ENCODE data around the gene FHL3. TPM values are rescaled to one million over a fixed set of nuclear protein-coding genes. Genes with fewer than 3 reads are reported as not detected.

Gene FHL3
- total and polyA plus RNA-seq, 11 donors: 4.6 to 27.0 (median 11.8) TPM

DNA sequence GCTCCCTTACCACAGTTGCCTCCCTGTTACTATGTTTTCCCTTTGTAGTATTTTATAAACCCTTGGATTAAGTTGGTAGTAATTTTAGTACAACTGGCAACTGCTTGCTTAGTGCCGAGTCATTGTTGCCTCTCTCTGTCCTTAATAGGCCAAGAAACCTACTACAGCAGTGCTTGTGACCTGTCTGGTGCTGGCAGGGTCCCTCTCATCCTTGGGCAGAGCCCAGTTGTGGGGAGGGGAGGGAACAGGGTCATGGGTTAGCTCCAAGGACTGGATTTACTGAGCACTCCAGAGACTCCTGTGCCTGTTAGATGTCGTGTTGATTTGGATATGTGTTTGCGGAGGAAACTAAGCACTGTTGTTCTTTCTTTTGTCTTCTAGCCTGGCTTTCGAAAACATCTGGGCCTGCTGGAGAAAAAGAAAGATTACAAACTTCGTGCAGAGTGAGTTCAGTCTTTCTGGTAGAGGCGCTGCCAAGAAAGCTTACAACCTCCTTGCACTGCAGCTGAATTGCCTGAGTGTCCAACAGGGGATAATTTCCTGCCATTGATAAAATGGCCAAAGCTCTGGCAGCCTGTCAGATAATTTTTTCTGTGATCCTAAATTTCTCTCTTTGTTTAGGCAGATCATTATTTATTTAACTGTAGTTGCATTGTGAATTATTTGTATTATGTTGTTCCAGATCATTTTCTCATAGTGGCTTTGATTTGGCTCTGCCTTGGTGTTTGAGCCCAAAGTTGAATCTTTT is 10.8 kb upstream of the FHL3 start:
- ATAC-seq (peak in 3 of 4 donors; percentile 23 to 46 (median 27)), DNase-seq (peak in 2 of 5 donors; percentile 40 to 44)
- H3K4me3 ChIP-seq: peak overlapping the region in 1 of 12 donors; percentile 26
- H3K9me3 ChIP-seq: no peaks in the 10 kb centered on the region
- intact Hi-C loops (cut with DNase I): loop anchor here in 3 of 10 donors (1.0 to 2.0 kb wide), 2 partner anchors 25 to 26 kb away; partner anchors contain the start of gene SF3A3 (in 3 of the 3)
- 12 to 32% (median 16%) methylated on average over 6 of the region's 6 CpGs for WGBS, 4 donors
- TF ChIP-seq, protein P1, sequence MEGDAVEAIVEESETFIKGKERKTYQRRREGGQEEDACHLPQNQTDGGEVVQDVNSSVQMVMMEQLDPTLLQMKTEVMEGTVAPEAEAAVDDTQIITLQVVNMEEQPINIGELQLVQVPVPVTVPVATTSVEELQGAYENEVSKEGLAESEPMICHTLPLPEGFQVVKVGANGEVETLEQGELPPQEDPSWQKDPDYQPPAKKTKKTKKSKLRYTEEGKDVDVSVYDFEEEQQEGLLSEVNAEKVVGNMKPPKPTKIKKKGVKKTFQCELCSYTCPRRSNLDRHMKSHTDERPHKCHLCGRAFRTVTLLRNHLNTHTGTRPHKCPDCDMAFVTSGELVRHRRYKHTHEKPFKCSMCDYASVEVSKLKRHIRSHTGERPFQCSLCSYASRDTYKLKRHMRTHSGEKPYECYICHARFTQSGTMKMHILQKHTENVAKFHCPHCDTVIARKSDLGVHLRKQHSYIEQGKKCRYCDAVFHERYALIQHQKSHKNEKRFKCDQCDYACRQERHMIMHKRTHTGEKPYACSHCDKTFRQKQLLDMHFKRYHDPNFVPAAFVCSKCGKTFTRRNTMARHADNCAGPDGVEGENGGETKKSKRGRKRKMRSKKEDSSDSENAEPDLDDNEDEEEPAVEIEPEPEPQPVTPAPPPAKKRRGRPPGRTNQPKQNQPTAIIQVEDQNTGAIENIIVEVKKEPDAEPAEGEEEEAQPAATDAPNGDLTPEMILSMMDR (IDR thresholded peaks at IDR 0.05): peak in 1 of 12 donors; percentile 12
- no peak for TF ChIP-seq POLR2A (IDR thresholded peaks at IDR 0.05)
- H3K36me3 ChIP-seq: peaks cover 0 to 70% (median 46%) of the 10 kb centered on the region in 9 donors
- peak overlapping the region; percentile 54 to 95 (median 78) for H3K27ac ChIP-seq
- H3K4me1 ChIP-seq: peaks cover 4 to 54% (median 44%) of the 10 kb centered on the region in 12 donors
- no peaks in the 10 kb centered on the region for H3K27me3 ChIP-seq

DNA sequence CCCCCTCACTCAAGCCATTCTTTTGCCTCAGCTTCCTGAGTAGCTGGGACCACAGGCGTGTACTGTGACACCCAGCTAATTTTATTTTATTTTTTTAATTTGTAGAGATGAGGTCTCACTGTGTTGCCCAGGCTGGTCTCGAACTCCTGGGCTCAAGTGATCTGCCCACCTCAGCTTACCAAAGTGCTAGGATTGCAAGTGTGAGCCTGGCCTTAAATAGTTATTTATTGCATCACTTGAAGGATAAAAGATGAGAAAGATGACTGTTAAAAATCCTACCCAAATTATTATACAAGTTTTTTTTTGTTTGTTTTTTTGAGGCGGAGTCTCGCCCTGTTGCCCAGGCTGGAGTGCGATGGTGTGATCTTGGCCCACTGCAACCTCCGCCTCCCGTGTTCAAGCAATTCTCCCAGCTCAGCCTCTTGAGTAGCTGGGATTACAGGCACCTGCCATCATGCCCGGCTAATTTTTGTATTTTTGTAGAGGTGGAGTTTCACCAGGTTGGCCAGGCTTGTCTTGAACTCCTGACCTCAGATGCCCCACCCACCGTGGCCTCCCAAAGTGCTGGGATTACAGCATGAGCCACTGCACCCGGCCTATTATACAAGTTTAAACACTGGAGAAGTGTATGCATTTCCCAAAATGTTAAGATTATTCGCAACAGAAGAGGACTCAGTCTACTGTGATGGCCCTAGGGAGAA is 9.6 kb upstream of the FHL3 start:
- H3K4me1 ChIP-seq: peaks cover 4 to 57% (median 44%) of the 10 kb centered on the region in 12 donors
- H3K36me3 ChIP-seq: peaks cover 0 to 57% (median 34%) of the 10 kb centered on the region in 9 donors
- H3K27me3 ChIP-seq: no peaks in the 10 kb centered on the region
- no peaks in the 10 kb centered on the region for H3K9me3 ChIP-seq
- ATAC-seq: no peak
- WGBS, 4 donors: 81 to 87% (median 85%) methylated on average over 11 of the region's 11 CpGs
- intact Hi-C loops (cut with DNase I): no loop called here
- TF ChIP-seq, protein P1 (IDR thresholded peaks at IDR 0.05): no peak
- no peak for TF ChIP-seq POLR2A (IDR thresholded peaks at IDR 0.05)
- DNase-seq: no peak
- H3K27ac ChIP-seq: peak overlapping the region in 10 of 12 donors; percentile 54 to 95 (median 78)
- H3K4me3 ChIP-seq: peak overlapping the region in 1 of 12 donors; percentile 72

DNA sequence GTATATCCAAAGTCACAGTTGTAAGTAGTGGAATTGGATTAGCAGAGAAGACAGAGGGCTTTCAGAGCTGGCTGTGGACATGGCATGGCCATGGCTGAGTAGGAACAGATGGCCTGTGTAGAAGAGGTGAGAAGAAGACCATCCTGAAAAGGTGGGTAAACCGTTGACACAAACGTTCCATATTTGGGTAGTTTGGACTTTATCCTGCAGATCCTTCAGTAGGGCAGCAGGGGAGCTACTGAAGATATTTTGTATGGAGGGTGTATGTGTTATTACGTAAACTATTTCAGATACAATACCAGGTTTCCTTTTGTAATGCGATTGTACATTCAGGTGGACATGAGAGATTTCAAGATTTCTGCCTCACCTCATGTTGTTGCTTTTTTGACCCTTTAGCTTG is 8.9 kb upstream of the FHL3 start:
- Histone ChIP-seq H3K4me3 (peak overlapping the region in 6 of 12 donors; percentile 66 to 95 (median 78)), H3K27me3 (no peaks in the 10 kb centered on the region), H3K36me3 (peaks cover 0 to 50% (median 27%) of the 10 kb centered on the region in 9 donors), H3K4me1 (peaks cover 4 to 64% (median 44%) of the 10 kb centered on the region in 12 donors), H3K27ac (peak overlapping the region in 5 of 12 donors; percentile 54 to 95 (median 83)), H3K9me3 (no peaks in the 10 kb centered on the region)
- 57 to 63% (median 59%) methylated on average over 4 of the region's 4 CpGs for WGBS, 4 donors
- intact Hi-C loops (cut with DNase I): no loop called here
- no peak for ATAC-seq
- TF ChIP-seq, protein P1 (IDR thresholded peaks at IDR 0.05): no peak
- TF ChIP-seq POLR2A (IDR thresholded peaks at IDR 0.05): no peak
- DNase-seq: no peak

DNA sequence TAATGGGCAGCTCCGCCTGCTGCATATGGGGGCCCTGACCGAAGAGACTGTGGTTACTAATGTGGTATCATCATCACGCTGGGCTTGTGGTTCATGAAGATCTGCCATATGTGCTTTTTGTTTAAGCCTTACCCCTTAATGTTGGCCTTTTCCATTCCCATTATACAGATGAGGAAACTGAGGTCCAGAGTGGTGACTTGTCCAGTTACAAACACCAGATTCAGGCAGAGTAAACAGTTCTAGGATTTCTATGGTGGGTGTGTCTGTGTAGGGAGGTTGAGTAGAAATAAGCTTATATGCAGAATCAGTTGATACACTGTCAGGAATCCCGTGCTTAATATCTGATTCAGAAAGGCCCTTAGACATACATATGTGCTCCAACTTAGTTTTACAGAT is 7.9 kb upstream of the FHL3 start:
- Histone ChIP-seq H3K27ac (peak overlapping the region; percentile 84 to 96 (median 92)), H3K36me3 (peaks cover 0 to 41% (median 17%) of the 10 kb centered on the region in 9 donors), H3K9me3 (no peaks in the 10 kb centered on the region), H3K4me1 (peaks cover 4 to 69% (median 44%) of the 10 kb centered on the region in 12 donors), H3K27me3 (no peaks in the 10 kb centered on the region), H3K4me3 (peak overlapping the region; percentile 64 to 95 (median 74))
- ATAC-seq (no peak), DNase-seq (no peak)
- WGBS, 4 donors: 8 to 15% (median 13%) methylated on average over 4 of the region's 4 CpGs
- TF ChIP-seq POLR2A (IDR thresholded peaks at IDR 0.05): no peak
- TF ChIP-seq, protein P1 (IDR thresholded peaks at IDR 0.05): no peak
- intact Hi-C loops (cut with DNase I): loop anchor here in 1 of 10 donors (2.0 kb wide), 1 partner anchor 22 kb away; the partner anchor contains the start of gene SF3A3

Data from heart left ventricle (tissue), 16 donors.